K562 (cell line): ENCODE data around the gene DBNDD1. TPM values are rescaled to one million over a fixed set of nuclear protein-coding genes. Genes with fewer than 3 reads are reported as not detected.

ENCODE experiments used
- ASH1L ChIP-seq: fragments of 450-650 bp; IDR thresholded peaks from 2 replicates; pipeline ENCODE4 v1.6.1; 2018; ENCODE audit warnings: borderline replicate concordance, mild to moderate bottlenecking, low read depth; ENCODE audit not compliant: partially characterized antibody
- BACH1 ChIP-seq: fragments of 200-800 bp; sonication (Bioruptor generic); IDR thresholded peaks from 2 replicates; pipeline ENCODE4 v1.6.1; 2016; ENCODE audit warnings: missing genetic modification characterization, missing compliant biosample characterization
- CBX1 ChIP-seq: sonication (generic); IDR thresholded peaks from 2 replicates; pipeline ENCODE4 v1.6.1; 2016; ENCODE audit warnings: antibody characterized with exemption, low read depth, mild to moderate bottlenecking
- COPS2 ChIP-seq: fragments of 450-650 bp; conservative IDR thresholded peaks from 2 replicates; pipeline ENCODE4 v1.6.1; 2016; ENCODE audit warnings: mild to moderate bottlenecking, moderate library complexity
- L3MBTL2 ChIP-seq: fragments of 450-650 bp; IDR thresholded peaks from 2 replicates; pipeline ENCODE4 v1.6.1; 2016; ENCODE audit warnings: mild to moderate bottlenecking, moderate library complexity
- NR4A1 ChIP-seq, 2 experiments: fragments of 250-450 bp in 1 of 2; fragments of 450-650 bp in 1 of 2; sonication (Bioruptor Pico) in 1 of 2; IDR thresholded peaks; 2 replicates each; pipeline versions ENCODE4 v1.4.0 to v1.6.1; 2016 to 2020; ENCODE audit warnings: mild to moderate bottlenecking in 2 of 2, missing compliant biosample characterization in 1 of 2, missing genetic modification characterization in 1 of 2, moderate library complexity in 1 of 2
- RB1 ChIP-seq: fragments of 450-650 bp; IDR thresholded peaks from 2 replicates; pipeline ENCODE4 v1.6.1; 2017; ENCODE audit warnings: low read depth, mild to moderate bottlenecking
- SOX6 ChIP-seq: fragments of 450-650 bp; IDR thresholded peaks from 2 replicates; pipeline ENCODE4 v1.6.1; 2014; ENCODE audit warnings: mild to moderate bottlenecking
- YBX1 ChIP-seq: fragments of 450-650 bp; IDR thresholded peaks from 2 replicates; pipeline ENCODE4 v1.7.1; 2016; ENCODE audit warnings: mild to moderate bottlenecking
- ZNF282 ChIP-seq: sonication (generic); formaldehyde crosslinking; IDR thresholded peaks from 2 replicates; pipeline ENCODE4 v1.8.1; 2023; ENCODE audit warnings: missing genetic modification reagents
- polyA plus RNA-seq, 8 experiments: library from polyadenylated mRNA; depleted of rRNA in 4 of 8; stranded (reverse) in 5 of 8; unstranded in 3 of 8; fragments of >200 nt; fragmentation: Nextera tagmentation in 2 of 8; fragmentation: Illumina TruSeq in 1 of 8; extraction: Ambion mirVana in 2 of 8; extraction: Trizol in 1 of 8; gene quantifications; 2 replicates each; pipeline versions ENCODE4 v1.2.1 to v1.2.3, GENCODE V29; 2011 to 2014; ENCODE audit warnings: inconsistent platforms in 1 of 8, missing spikeins in 1 of 8
- total RNA-seq, 7 experiments: library from RNA; depleted of rRNA in 6 of 7; stranded (reverse); fragments of >200 nt in 6 of 7; fragmentation: Illumina TruSeq in 2 of 7; extraction: Trizol in 2 of 7; gene quantifications; 2 replicates each; pipeline versions ENCODE4 v1.2.1 to v1.2.3, GENCODE V29; 2011 to 2021; ENCODE audit warnings: low replicate concordance in 1 of 7
- TF ChIP-seq, protein P1 (sequence below): sonication (generic); formaldehyde crosslinking; IDR thresholded peaks from 2 replicates; pipeline ENCODE4 v1.8.0; 2023; ENCODE audit warnings: mild to moderate bottlenecking, missing genetic modification reagents
- TF ChIP-seq, protein P2 (sequence below), 2 experiments: fragments of 450-650 bp; IDR thresholded peaks; 2 replicates each; pipeline ENCODE4 v1.6.1; 2018; ENCODE audit warnings: mild to moderate bottlenecking in 2 of 2, low read depth in 1 of 2; ENCODE audit not compliant: partially characterized antibody in 2 of 2
- TF ChIP-seq, protein P3 (sequence below): IDR thresholded peaks from 2 replicates; pipeline ENCODE4 v1.6.1; 2014; ENCODE audit warnings: antibody characterized with exemption
- TF ChIP-seq, protein P4 (sequence below): fragments of 450-650 bp; IDR thresholded peaks from 2 replicates; pipeline ENCODE4 v1.6.1; 2017; ENCODE audit warnings: antibody characterized with exemption

The DBNDD1 gene
- total and polyA plus RNA-seq, 9 of the 15 experiments (the other 6 are each of a cell fraction or from before 2014, with no cell fraction given): 0.55 to 13.0 (median 5.8) TPM

DNA sequence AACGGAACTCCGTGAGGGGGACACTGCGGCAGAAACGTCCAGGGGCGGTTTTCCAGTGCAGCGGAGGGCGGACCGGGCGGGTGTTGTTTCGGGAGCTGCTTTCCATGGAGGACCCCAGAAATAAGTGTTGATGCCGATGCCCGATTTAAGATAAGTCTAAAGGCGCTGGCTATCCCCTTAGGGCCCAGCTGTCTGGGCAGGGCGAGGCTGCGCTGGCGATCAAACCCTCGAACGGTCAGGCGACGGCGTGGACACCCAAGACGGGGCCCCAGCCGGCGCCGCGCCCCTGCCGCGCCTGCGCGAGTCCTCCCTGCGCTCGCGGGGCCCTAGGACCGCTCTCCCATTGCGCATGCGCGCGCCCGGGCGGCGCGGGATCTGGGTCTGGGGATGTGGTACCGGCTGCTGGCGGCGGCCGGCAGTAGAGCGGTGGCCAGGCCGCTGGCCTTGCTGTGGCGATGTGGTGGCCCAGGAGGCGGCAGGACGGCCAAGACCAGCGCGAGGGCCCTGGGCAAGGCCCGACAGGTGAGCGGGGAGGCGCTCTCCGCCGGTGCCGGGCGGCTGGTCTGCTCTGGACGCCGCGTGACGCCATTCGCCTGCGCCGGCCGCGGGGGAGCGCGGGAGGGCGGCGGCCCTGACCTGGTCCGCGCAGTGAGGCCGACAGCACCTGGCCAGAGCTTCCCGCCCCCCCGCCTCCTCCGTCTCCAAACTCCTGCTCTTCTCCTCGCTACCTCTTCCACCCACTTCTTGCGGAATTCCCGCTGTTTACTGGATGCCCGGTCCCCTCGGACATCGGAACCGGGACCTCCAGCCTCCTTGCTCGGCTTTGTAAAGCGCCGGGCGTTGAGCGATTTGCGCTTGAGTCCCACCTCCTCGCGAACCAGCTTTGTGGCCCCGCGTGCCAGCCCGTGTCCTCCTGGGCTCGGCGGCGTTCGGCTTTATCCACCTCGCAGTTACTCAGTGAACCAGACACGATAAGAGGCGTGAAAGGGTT lies 46.7 kb downstream of the DBNDD1 start (continued):
- TF ChIP-seq, protein P1, sequence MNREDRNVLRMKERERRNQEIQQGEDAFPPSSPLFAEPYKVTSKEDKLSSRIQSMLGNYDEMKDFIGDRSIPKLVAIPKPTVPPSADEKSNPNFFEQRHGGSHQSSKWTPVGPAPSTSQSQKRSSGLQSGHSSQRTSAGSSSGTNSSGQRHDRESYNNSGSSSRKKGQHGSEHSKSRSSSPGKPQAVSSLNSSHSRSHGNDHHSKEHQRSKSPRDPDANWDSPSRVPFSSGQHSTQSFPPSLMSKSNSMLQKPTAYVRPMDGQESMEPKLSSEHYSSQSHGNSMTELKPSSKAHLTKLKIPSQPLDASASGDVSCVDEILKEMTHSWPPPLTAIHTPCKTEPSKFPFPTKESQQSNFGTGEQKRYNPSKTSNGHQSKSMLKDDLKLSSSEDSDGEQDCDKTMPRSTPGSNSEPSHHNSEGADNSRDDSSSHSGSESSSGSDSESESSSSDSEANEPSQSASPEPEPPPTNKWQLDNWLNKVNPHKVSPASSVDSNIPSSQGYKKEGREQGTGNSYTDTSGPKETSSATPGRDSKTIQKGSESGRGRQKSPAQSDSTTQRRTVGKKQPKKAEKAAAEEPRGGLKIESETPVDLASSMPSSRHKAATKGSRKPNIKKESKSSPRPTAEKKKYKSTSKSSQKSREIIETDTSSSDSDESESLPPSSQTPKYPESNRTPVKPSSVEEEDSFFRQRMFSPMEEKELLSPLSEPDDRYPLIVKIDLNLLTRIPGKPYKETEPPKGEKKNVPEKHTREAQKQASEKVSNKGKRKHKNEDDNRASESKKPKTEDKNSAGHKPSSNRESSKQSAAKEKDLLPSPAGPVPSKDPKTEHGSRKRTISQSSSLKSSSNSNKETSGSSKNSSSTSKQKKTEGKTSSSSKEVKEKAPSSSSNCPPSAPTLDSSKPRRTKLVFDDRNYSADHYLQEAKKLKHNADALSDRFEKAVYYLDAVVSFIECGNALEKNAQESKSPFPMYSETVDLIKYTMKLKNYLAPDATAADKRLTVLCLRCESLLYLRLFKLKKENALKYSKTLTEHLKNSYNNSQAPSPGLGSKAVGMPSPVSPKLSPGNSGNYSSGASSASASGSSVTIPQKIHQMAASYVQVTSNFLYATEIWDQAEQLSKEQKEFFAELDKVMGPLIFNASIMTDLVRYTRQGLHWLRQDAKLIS (CRISPR knock-in tag): peak; percentile 79; the same call in 1 of the 2 replicates
- TF ChIP-seq ZNF282 (CRISPR knock-in tag) (peak; percentile 83; the same call in 1 of the 2 replicates), BACH1 (tag) (no peak), RB1 (no peak; the same call in none of the 2 replicates), YBX1 (no peak), ASH1L (no peak), NR4A1 (CRISPR knock-in tag; IDR thresholded peaks at IDR 0.05) (no peak), NR4A1 (tag; IDR thresholded peaks at IDR 0.05) (no peak), CBX1 (peak; percentile 87; the same call in 1 of the 2 replicates), SOX6 (peak; percentile 44; the same call in 1 of the 2 replicates), L3MBTL2 (peak; percentile 54), COPS2 (no peak)
- TF ChIP-seq, protein P2, sequence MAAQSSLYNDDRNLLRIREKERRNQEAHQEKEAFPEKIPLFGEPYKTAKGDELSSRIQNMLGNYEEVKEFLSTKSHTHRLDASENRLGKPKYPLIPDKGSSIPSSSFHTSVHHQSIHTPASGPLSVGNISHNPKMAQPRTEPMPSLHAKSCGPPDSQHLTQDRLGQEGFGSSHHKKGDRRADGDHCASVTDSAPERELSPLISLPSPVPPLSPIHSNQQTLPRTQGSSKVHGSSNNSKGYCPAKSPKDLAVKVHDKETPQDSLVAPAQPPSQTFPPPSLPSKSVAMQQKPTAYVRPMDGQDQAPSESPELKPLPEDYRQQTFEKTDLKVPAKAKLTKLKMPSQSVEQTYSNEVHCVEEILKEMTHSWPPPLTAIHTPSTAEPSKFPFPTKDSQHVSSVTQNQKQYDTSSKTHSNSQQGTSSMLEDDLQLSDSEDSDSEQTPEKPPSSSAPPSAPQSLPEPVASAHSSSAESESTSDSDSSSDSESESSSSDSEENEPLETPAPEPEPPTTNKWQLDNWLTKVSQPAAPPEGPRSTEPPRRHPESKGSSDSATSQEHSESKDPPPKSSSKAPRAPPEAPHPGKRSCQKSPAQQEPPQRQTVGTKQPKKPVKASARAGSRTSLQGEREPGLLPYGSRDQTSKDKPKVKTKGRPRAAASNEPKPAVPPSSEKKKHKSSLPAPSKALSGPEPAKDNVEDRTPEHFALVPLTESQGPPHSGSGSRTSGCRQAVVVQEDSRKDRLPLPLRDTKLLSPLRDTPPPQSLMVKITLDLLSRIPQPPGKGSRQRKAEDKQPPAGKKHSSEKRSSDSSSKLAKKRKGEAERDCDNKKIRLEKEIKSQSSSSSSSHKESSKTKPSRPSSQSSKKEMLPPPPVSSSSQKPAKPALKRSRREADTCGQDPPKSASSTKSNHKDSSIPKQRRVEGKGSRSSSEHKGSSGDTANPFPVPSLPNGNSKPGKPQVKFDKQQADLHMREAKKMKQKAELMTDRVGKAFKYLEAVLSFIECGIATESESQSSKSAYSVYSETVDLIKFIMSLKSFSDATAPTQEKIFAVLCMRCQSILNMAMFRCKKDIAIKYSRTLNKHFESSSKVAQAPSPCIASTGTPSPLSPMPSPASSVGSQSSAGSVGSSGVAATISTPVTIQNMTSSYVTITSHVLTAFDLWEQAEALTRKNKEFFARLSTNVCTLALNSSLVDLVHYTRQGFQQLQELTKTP (IDR thresholded peaks at IDR 0.05; ENCODE audit: low read depth in 1 of 2, partially characterized antibody in 2 of 2): peak in 1 of 2 experiments; percentile 45
- TF ChIP-seq, protein P3, sequence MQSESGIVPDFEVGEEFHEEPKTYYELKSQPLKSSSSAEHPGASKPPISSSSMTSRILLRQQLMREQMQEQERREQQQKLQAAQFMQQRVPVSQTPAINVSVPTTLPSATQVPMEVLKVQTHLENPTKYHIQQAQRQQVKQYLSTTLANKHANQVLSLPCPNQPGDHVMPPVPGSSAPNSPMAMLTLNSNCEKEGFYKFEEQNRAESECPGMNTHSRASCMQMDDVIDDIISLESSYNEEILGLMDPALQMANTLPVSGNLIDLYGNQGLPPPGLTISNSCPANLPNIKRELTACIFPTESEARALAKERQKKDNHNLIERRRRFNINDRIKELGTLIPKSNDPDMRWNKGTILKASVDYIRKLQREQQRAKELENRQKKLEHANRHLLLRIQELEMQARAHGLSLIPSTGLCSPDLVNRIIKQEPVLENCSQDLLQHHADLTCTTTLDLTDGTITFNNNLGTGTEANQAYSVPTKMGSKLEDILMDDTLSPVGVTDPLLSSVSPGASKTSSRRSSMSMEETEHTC: no peak
- TF ChIP-seq, protein P4, sequence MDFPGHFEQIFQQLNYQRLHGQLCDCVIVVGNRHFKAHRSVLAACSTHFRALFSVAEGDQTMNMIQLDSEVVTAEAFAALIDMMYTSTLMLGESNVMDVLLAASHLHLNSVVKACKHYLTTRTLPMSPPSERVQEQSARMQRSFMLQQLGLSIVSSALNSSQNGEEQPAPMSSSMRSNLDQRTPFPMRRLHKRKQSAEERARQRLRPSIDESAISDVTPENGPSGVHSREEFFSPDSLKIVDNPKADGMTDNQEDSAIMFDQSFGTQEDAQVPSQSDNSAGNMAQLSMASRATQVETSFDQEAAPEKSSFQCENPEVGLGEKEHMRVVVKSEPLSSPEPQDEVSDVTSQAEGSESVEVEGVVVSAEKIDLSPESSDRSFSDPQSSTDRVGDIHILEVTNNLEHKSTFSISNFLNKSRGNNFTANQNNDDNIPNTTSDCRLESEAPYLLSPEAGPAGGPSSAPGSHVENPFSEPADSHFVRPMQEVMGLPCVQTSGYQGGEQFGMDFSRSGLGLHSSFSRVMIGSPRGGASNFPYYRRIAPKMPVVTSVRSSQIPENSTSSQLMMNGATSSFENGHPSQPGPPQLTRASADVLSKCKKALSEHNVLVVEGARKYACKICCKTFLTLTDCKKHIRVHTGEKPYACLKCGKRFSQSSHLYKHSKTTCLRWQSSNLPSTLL: no peak
